EH (cell line): ENCODE results near the gene HBB.
"Not testable (repeated sequence)": the region's sequence is repeated elsewhere in the genome, so short reads cannot be mapped to it uniquely, and the experiment has no call there.

Experiments used
- DNase-seq: peaks from one replicate; pipeline ENCODE4 v3.0.0-alpha.2; 2015; ENCODE audit warnings: low read depth

Gene HBB

DNA sequence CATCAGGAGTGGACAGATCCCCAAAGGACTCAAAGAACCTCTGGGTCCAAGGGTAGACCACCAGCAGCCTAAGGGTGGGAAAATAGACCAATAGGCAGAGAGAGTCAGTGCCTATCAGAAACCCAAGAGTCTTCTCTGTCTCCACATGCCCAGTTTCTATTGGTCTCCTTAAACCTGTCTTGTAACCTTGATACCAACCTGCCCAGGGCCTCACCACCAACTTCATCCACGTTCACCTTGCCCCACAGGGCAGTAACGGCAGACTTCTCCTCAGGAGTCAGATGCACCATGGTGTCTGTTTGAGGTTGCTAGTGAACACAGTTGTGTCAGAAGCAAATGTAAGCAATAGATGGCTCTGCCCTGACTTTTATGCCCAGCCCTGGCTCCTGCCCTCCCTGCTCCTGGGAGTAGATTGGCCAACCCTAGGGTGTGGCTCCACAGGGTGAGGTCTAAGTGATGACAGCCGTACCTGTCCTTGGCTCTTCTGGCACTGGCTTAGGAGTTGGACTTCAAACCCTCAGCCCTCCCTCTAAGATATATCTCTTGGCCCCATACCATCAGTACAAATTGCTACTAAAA is at the start of gene HBB:
Gene HBB, minus strand, starts transcription at position 340 of the 579 bp plus-strand sequence. Its CDS starts 50 bp downstream, at position 290.
- DNase-seq: no peak

DNA sequence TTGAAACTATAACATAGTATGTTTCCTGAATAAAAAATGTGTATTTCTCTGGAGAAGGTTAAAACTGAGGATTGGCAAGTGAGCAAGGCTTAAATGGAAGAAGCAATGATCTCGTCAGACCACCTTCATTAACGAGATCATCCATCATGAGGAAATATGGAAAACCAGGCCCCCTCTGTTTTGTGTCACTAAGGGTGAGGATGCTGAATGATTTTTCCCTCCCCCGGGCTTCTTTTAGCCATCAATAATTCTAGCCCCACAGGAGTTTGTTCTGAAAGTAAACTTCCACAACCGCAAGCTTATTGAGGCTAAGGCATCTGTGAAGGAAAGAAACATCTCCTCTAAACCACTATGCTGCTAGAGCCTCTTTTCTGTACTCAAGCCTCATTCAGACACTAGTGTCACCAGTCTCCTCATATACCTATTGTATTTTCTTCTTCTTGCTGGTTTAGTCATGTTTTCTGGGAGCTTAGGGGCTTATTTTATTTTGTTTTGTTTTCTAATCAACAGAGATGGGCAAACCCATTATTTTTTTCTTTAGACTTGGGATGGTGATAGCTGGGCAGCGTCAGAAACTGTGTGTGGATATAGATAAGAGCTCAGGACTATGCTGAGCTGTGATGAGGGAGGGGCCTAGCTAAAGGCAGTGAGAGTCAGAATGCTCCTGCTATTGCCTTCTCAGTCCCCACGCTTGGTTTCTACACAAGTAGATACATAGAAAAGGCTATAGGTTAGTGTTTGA is 48.7 kb upstream of the HBB start:
- DNase-seq: no peak

DNA sequence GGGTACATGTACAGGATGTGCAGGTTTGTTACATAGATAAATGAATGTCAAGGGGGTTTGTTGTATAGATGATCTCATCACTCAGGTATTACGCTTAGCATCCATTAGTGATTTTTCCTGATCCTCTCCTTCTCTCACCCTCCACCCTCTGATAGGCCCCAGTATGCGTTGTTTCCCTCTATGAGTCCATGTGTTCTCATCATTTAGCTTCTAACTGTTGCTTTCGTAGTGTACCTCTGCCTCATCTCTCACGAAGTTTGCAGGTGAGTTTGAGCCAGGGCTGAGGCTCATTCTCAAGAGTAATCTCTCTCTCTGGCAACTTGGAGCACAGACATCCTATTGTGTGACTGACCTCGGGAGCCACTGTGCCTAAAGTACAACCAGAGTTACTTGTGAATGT is 47.5 kb upstream of the HBB start:
- DNase-seq: no peak

DNA sequence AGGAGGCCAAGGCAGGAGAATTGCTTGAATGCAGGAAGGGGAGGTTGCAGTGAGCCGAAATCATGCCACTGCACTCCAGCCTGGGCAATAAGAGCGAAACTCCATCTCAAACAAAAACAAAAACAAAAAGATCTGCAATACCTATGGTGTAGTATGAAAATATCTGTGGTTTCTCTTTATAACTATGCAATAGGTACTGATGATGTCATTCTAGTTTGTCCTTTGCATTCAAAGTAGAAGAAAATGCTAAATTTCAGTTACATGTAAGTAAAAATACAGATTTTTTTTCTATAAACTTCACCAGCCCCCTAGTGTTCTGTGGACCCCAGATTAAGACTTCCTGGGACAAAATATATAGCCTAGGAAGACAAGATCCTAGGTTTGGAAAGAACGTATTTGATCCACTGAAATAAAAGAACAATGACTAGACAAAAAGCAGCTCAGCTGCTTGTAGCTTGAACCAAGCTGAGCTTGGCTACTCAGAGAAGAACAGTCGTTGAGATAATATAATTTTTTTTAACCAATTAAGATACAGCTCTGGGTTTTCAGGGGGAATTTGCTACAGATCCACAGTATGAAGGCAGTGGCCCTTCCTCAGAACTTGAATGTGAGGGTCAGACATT is 45.6 kb upstream of the HBB start:
- DNase-seq: no peak

DNA sequence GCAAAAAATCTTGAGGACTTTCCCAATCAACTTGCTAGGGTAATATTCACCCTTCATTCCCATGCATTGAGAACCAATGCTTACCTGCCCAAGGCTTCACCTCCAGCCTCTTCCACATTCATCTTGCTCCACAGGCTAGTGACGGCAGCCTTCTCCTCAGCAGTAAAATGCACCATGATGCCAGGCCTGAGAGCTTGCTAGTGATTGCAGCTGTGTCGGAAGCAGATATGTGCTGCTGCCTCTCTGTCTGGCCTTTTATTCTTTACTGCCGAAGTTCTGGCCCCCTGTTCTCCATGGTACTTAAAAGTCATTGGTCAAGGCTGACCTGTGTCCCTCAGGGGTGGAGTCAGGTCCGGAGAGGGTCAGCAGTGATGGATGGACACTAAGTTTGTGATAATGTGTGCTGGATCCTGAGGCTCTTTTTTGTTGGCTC is 42.9 kb upstream of the HBB start, which contains the start of gene HBE1:
Gene HBE1, minus strand, starts transcription at position 231 of the 433 bp plus-strand sequence. Its CDS starts 55 bp downstream, at position 176.
- DNase-seq: no peak

DNA sequence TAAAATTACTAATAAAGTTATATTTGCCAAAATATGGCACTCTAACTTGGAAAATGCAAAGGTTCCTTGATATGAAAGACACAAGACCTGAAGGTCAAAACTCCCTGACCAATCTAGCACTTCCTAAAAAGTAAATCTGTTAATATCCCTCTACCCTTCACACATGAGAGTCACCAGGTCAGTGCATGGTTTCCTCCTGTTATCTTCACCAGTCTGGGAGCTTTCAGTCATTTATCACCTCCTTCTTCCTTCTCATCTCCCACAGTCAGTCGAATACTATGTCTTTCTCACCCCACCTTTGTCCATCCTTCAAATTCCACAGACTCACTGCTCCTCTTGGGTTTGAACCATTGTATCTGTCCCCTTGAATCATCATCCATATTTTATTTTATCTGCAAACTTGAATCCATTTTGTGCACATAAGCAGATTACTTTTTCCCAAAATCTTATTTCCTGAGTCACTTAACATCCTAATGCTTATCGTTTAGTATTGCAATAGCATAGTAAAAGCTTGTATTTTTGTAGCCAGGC is 40.2 kb upstream of the HBB start:
- DNase-seq: no peak

DNA sequence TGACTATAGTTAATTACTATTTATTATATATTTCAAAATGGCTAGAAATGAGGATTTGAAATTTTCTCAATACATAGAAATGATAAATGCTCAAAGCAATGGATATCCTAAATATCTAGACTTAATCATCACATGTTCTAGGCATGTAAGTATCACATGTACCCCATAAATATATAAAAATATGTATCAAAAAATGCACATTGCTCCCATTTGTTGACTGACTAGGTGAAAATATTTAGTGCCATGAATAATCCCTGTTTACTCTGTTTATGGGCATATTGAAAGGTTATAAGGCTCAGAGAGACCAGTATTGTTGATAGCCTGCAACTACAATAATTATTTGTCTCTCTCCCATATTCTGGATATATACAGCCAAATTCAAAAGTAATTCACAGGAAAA is 39.7 kb upstream of the HBB start:
- no peak for DNase-seq

DNA sequence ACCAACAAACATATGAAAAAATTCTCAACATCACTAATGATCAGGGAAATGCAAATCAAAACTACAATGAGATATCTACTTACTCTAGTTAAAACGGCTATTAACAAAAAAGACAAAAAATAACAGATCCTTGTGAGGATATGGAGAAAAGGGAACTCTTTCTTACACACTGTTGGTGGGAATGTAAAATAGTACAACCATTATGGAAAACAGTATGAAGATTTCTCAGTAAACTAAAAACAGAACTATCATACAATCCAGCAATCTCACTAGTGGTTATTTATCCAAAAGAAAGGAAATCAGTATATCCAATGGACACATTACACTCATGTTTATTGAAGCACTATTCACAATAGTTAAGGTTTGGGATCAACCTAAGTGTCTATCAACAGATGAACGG is 39.0 kb upstream of the HBB start:
- no peak for DNase-seq

DNA sequence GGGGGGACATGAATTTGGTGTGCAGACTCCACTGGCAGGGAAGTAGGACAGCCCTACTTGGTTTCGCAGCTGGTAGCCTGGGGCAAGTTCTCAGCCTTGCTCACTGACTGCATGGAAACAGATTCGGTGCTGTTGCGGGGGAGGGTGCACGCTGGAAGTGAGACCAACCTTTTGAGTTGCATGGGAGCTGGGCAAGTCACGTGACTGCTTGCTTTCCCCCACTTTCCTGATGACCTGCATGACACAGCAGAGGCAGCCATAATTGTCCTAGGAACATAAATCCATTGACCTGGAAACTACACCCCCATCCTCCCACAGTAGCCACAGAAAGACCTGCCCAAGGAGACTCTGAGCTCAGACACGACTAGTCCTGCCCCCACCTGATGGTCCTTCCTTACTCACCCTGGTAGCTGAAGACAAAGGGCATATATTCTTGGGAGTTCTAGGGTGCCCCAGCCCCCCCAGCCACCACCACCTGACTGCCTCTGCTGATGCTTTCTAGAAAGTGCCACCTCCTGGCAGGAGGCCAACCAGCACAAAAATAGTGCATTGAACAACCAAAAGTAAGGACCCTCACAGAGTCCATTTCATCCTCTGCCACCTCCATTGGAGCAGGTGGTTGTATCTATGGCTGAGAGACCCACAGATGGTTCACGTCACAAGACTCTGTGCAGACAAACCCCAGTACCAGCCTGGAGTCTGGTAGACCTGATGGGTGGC is 31.8 kb upstream of the HBB start:
- DNase-seq: no peak

DNA sequence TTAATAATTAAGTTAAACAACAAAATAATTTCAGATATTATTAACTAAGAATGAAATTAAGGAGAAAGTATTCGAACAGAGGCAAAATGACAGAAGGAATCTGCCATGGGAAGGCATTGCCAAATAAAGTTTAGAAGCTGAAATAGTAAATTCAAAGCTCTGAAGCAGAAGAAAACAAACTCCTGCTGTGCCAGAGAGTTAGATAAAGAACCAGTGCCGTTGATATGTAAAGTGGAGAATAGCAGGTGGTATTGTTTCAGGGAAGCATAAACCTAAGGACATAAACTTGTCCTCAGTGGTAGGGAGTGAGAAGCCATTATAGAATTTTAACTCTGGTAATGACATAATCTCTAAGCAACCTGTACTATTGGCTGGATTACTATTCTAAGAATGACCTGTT is 30.4 kb upstream of the HBB start:
- DNase-seq: no peak

DNA sequence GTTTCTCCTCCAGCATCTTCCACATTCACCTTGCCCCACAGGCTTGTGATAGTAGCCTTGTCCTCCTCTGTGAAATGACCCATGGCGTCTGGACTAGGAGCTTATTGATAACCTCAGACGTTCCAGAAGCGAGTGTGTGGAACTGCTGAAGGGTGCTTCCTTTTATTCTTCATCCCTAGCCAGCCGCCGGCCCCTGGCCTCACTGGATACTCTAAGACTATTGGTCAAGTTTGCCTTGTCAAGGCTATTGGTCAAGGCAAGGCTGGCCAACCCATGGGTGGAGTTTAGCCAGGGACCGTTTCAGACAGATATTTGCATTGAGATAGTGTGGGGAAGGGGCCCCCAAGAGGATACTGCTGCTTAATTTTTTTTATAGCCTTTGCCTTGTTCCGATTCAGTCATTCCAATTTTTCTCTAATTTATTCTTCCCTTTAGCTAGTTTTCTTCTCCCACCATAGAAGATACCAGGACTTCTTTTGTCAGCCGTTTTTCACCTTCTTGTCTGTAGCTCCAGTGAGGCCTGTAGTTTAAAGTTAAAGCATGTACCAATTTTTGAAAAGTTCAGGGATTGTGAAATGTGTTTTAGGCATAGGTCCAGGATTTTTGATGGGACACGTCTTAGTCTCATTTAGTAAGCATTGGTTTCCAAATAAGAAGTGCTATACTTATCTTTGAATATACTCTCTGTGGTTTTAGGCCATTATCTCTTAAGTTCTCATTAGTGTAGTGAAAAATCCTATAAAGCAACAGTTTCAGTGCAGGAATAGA is 28.0 kb upstream of the HBB start, which contains the start of gene HBG2:
Gene HBG2, minus strand, starts transcription at position 136 of the 768 bp plus-strand sequence. Its CDS starts 53 bp downstream, at position 83.
- not testable (repeated sequence) for DNase-seq

DNA sequence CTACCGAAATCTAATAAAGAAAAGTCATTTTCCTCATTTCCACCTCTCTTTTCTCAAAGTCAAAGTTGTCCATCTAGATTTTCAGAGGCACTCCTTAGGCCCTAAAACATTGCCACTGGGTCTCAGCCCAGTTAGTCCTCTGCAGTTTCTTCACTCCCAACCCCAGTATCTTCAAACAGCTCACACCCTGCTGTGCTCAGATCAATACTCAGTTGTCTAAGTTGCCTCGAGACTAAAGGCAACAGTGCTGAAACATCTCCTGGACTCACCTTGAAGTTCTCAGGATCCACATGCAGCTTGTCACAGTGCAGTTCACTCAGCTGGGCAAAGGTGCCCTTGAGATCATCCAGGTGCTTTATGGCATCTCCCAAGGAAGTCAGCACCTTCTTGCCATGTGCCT is 27.2 kb upstream of the HBB start:
- DNase-seq: not testable (repeated sequence)

DNA sequence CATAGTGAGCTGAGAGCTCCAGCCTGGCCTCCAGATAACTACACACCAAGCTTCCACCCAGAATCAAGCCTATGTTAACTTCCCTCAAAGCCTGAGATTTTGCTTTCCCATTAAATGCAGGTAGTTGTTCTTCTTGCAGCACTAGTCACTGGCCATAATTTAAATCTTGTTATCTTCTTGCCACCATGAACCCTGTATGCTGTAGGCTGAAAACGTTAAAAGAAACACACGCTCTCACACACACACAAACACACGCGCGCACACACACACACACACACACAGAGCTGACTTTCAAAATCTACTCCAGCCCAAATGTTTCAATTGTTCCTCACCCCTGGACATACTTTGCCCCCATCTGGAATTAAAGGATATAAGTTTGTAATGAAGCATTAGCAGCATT is 26.6 kb upstream of the HBB start:
- not testable (repeated sequence) for DNase-seq

DNA sequence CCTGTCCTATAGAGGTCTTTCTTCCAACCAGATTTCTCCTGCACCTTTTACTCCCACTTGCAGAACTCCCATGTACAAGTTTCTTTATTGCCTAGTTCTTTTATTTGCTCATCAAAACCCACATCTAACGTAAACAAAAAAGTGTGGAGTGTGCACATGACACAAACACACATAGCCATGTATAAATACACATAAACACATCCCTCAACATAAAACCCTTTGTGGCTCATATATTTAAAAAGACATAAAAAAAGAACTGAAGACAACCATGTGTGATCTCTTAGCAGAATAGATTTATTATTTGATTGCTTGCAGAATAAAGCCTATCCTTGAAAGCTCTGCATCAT is 26.0 kb upstream of the HBB start:
- DNase-seq: no peak

DNA sequence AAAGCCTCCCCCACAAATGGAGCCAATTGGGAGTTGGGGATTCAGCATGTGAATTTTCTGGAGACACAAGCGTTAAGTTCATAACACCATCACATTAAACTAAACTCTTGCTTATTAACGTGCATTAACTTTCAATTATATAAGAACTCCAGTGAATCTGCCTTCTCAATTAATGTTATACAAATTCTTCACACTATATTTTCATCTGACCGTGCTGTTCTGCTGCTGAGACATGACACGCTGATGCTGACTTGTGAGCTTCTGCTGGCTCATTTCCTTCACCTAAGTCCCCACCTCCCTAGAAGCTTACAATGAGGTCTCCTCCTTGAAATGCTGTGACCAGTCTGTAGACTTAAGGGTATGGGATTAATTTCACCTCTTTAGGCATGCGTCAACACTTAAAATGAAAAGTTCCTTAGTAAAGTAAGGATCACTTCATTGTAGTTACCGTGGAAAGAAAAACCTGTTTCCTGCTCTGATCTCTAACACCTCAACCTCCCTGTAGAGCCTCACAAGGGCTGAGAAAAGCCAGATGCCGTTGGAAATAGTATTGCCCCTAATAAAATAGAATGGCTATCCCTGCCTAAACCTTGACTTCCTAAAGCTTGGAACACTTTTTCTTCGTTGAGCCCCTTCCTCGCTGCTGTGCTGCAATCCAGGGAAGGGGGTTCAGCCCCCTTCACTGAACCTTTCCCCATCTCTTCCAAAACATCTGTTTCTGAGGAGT is 25.5 kb upstream of the HBB start:
- no peak for DNase-seq

DNA sequence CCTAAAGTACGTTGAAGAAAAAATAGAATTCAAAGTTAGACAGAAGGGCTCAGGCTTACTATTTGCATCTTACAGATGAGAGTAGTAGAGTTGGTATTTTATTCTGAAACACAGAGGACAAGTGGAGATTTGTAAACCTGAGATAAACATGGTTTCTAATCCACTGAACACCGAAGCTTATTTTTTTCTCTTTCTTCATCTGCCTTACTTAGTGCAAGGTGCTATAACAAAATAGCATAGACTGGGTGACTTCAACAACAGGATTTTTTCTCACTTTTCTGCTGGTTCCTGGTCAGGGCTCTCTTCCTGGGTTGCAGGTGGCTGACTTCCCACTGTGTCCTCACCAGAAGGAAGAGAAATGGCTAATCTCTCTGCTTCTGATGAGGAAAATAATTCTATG is 24.9 kb upstream of the HBB start:
- DNase-seq: no peak

DNA sequence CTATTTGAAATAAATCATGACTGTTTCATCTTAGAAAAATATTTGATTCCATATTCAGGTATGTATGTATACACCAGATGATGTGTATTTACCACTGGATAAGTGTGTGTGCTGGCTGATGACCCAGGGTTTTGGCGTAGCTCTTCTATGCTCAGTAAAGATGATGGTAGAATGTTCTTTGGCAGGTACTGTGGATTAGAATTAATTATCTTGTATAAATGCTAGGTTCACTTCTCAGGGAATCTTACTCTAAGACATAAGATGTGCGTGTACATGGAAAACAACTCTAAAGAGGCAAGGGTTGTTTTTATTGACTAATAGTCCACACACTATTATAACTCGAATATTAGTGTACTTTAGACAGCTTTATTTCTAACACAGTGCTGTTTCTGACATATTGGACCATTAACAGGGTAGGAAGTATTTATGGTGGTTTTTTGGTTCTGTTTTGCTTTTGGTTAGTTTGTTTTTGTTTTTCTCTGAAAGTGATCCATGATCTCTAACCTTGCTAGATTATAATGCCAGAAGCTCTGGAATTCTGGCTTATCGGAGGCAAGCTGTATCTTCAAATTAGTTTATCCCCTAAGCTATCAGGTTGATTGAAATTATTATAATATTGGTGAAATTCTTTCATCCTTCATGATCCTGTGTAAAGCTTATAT is 23.8 kb upstream of the HBB start:
- no peak for DNase-seq

DNA sequence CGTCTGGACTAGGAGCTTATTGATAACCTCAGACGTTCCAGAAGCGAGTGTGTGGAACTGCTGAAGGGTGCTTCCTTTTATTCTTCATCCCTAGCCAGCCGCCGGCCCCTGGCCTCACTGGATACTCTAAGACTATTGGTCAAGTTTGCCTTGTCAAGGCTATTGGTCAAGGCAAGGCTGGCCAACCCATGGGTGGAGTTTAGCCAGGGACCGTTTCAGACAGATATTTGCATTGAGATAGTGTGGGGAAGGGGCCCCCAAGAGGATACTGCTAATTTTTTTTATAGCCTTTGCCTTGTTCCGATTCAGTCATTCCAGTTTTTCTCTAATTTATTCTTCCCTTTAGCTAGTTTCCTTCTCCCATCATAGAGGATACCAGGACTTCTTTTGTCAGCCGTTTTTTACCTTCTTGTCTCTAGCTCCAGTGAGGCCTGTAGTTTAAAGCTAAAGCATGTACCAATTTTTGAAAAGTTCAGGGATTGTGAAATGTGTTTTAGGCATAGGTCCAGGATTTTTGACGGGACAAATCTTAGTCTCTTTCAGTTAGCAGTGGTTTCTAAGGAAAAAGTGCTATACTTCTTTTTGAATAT is 23.0 kb upstream of the HBB start, which contains the start of gene HBG1:
Gene HBG1, minus strand, starts transcription at position 51 of the 590 bp plus-strand sequence. CDS start 53 bp downstream, outside the sequence.
- DNase-seq: not testable (repeated sequence)

DNA sequence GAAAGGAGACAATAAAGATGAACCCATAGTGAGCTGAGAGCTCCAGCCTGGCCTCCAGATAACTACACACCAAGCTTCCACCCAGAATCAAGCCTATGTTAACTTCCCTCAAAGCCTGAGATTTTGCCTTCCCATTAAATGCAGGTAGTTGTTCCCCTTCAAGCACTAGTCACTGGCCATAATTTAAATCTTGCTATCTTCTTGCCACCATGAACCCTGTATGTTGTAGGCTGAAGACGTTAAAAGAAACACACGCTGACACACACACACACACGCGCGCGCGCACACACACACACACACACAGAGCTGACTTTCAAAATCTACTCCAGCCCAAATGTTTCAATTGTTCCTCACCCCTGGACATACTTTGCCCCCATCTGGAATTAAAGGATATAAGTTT is 21.6 kb upstream of the HBB start:
- DNase-seq: not testable (repeated sequence)
